KMS-11 (cell line): ENCODE data around the gene MRPS22.

ENCODE experiments used
- H2AFZ ChIP-seq: fragments of 200-600 bp; sonication (generic); 2 replicates; pipeline ENCODE4 v1.6.1; 2016; ENCODE audit warnings: antibody characterized with exemption, mixed run types, low read depth
- H3K27ac ChIP-seq: fragments of 200-600 bp; sonication (generic); 2 replicates; pipeline ENCODE4 v1.6.1; 2016; ENCODE audit warnings: mild to moderate bottlenecking, mixed run types
- H3K27me3 ChIP-seq: fragments of 200-600 bp; sonication (generic); 2 replicates; pipeline ENCODE4 v1.6.1; 2017; ENCODE audit warnings: mild to moderate bottlenecking, low read depth, mixed run types, moderate library complexity; ENCODE audit not compliant: insufficient read depth
- H3K36me3 ChIP-seq: fragments of 200-600 bp; sonication (generic); 2 replicates; pipeline ENCODE4 v1.6.1; 2017; ENCODE audit warnings: mild to moderate bottlenecking, mixed run types; ENCODE audit not compliant: insufficient read depth
- H3K4me1 ChIP-seq: fragments of 200-600 bp; sonication (generic); 2 replicates; pipeline ENCODE4 v1.6.1; 2016; ENCODE audit warnings: mild to moderate bottlenecking, low read depth, mixed run types; ENCODE audit not compliant: poor library complexity, severe bottlenecking
- H3K4me2 ChIP-seq: fragments of 200-600 bp; sonication (generic); 2 replicates; pipeline ENCODE4 v1.7.0; 2016; ENCODE audit warnings: mild to moderate bottlenecking, mixed run types
- H3K4me3 ChIP-seq: fragments of 200-600 bp; sonication (generic); IDR thresholded peaks from 2 replicates; pipeline ENCODE4 v1.6.1; 2017; ENCODE audit warnings: low read depth, low read length, mixed read lengths; ENCODE audit not compliant: insufficient read depth
- H3K79me2 ChIP-seq: fragments of 200-600 bp; sonication (generic); 2 replicates; pipeline ENCODE4 v1.6.1; 2016; ENCODE audit warnings: low read depth, mixed run types; ENCODE audit not compliant: insufficient read depth
- H3K9ac ChIP-seq: fragments of 200-600 bp; sonication (generic); 2 replicates; pipeline ENCODE4 v1.6.1; 2016; ENCODE audit warnings: mild to moderate bottlenecking, mixed run types
- H4K20me1 ChIP-seq: fragments of 200-600 bp; sonication (generic); 2 replicates; pipeline ENCODE4 v1.6.1; 2016; ENCODE audit warnings: mild to moderate bottlenecking, mixed run types; ENCODE audit not compliant: insufficient read depth
- CTCF ChIP-seq: fragments of 200-600 bp; sonication (generic); conservative IDR thresholded peaks from 2 replicates; pipeline ENCODE4 v1.6.1; 2017; ENCODE audit warnings: low read depth, mild to moderate bottlenecking, antibody characterized with exemption, low read length, moderate library complexity, mixed read lengths

MRPS22 gene

GRCh38 chr3:139306078-139306477 lies 37.7 kb upstream of the MRPS22 start:
- no peak overlapping the region for H3K4me2 ChIP-seq
- no peak overlapping the region for H2AFZ ChIP-seq
- H3K79me2 ChIP-seq: no peaks in the 10 kb centered on the region
- H3K36me3 ChIP-seq: no peaks in the 10 kb centered on the region
- H3K4me3 ChIP-seq: no peak overlapping the region
- no peak overlapping the region for H3K27ac ChIP-seq
- H3K4me1 ChIP-seq: peaks cover 27% of the 10 kb centered on the region
- H3K9ac ChIP-seq: no peak overlapping the region
- no peaks in the 10 kb centered on the region for H3K27me3 ChIP-seq
- no peaks in the 10 kb centered on the region for H4K20me1 ChIP-seq
- no peak for TF ChIP-seq CTCF

GRCh38 chr3:139307072-139307491 lies 36.7 kb upstream of the MRPS22 start:
- no peak overlapping the region for H3K9ac ChIP-seq
- H2AFZ ChIP-seq: no peak overlapping the region
- H3K4me2 ChIP-seq: no peak overlapping the region
- no peaks in the 10 kb centered on the region for H3K79me2 ChIP-seq
- no peaks in the 10 kb centered on the region for H3K36me3 ChIP-seq
- H3K4me3 ChIP-seq: no peak overlapping the region
- H3K27me3 ChIP-seq: no peaks in the 10 kb centered on the region
- no peak for TF ChIP-seq CTCF
- H3K4me1 ChIP-seq: peaks cover 17% of the 10 kb centered on the region
- H4K20me1 ChIP-seq: no peaks in the 10 kb centered on the region
- no peak overlapping the region for H3K27ac ChIP-seq

GRCh38 chr3:139307601-139308555 lies 35.9 kb upstream of the MRPS22 start:
- Histone ChIP-seq H3K9ac (no peak overlapping the region), H3K4me3 (no peak overlapping the region), H3K4me1 (peaks cover 9% of the 10 kb centered on the region), H3K36me3 (no peaks in the 10 kb centered on the region), H3K4me2 (no peak overlapping the region), H3K27ac (no peak overlapping the region), H2AFZ (no peak overlapping the region), H3K79me2 (no peaks in the 10 kb centered on the region), H4K20me1 (no peaks in the 10 kb centered on the region), H3K27me3 (no peaks in the 10 kb centered on the region)
- no peak for TF ChIP-seq CTCF

GRCh38 chr3:139308560-139308959 lies 35.3 kb upstream of the MRPS22 start:
- H3K36me3 ChIP-seq: no peaks in the 10 kb centered on the region
- no peak overlapping the region for H3K4me2 ChIP-seq
- H4K20me1 ChIP-seq: no peaks in the 10 kb centered on the region
- no peak overlapping the region for H3K27ac ChIP-seq
- no peak for TF ChIP-seq CTCF
- no peak overlapping the region for H3K9ac ChIP-seq
- no peak overlapping the region for H2AFZ ChIP-seq
- H3K4me1 ChIP-seq: peaks cover 2% of the 10 kb centered on the region
- H3K27me3 ChIP-seq: no peaks in the 10 kb centered on the region
- no peak overlapping the region for H3K4me3 ChIP-seq
- H3K79me2 ChIP-seq: no peaks in the 10 kb centered on the region
